CD14-positive monocyte (primary cell): ENCODE results near the gene SRD5A3. TPM values are rescaled to one million over a fixed set of nuclear protein-coding genes. Genes with fewer than 3 reads are reported as not detected.

Experiments
- DNase-seq, 3 donors: peaks; one replicate each; pipeline ENCODE4 v3.0.0-alpha.2; 2011 to 2022
- H2AFZ ChIP-seq: 2 replicates; pipeline ENCODE4 v1.6.0; 2012; ENCODE audit warnings: mild to moderate bottlenecking, low read depth, low read length, inconsistent platforms; ENCODE audit not compliant: insufficient read depth, poor library complexity, severe bottlenecking
- H3K27ac ChIP-seq, 2 donors: 1 replicate in 1 of 2; 2 replicates in 1 of 2; pipeline ENCODE4 v1.5.1; 2012 to 2013; ENCODE audit warnings: low read length in 2 of 2, control low read depth in 1 of 2, inconsistent platforms in 1 of 2, low read depth in 1 of 2, mild to moderate bottlenecking in 1 of 2
- H3K27me3 ChIP-seq, 2 donors: one replicate each; pipeline versions ENCODE4 v1.6.0 to v1.6.1; 2011 to 2013; ENCODE audit warnings: low read length in 2 of 2; ENCODE audit not compliant: control insufficient read depth in 2 of 2, insufficient read depth in 2 of 2
- H3K36me3 ChIP-seq, 2 donors: replicated peaks in 1 of 2; 1 replicate in 1 of 2; 2 replicates in 1 of 2; pipeline versions ENCODE4 v1.5.1 to v1.6.1; 2012 to 2013; ENCODE audit warnings: low read length in 2 of 2, control low read depth in 1 of 2, inconsistent platforms in 1 of 2, mild to moderate bottlenecking in 1 of 2; ENCODE audit not compliant: insufficient read depth in 2 of 2, control insufficient read depth in 1 of 2
- H3K4me1 ChIP-seq, 2 donors: 1 replicate in 1 of 2; 2 replicates in 1 of 2; pipeline versions ENCODE4 v1.5.1 to v1.6.1; 2012 to 2013; ENCODE audit warnings: low read length in 2 of 2, control low read depth in 1 of 2, inconsistent platforms in 1 of 2, mild to moderate bottlenecking in 1 of 2, moderate library complexity in 1 of 2; ENCODE audit not compliant: insufficient read depth in 2 of 2, control insufficient read depth in 1 of 2
- H3K4me2 ChIP-seq: replicated peaks from 2 replicates; pipeline ENCODE3; 2012; ENCODE audit warnings: low read length, moderate library complexity, mild to moderate bottlenecking; ENCODE audit not compliant: poor library complexity, severe bottlenecking; ENCODE audit errors: extremely low read depth
- H3K4me3 ChIP-seq, 3 experiments: fragments of 200-600 bp in 1 of 3; sonication (generic) in 1 of 3; replicated peaks in 1 of 3; 1 replicate in 2 of 3; 2 replicates in 1 of 3; pipeline ENCODE4 v1.5.1; 2011 to 2013; ENCODE audit warnings: low read length in 3 of 3, mild to moderate bottlenecking in 3 of 3, control low read depth in 2 of 3, low read depth in 2 of 3, inconsistent platforms in 1 of 3, moderate library complexity in 1 of 3
- H3K79me2 ChIP-seq: 2 replicates; pipeline ENCODE4 v1.6.0; 2012; ENCODE audit warnings: mild to moderate bottlenecking, control low read depth, inconsistent platforms, low read length, moderate library complexity; ENCODE audit not compliant: insufficient read depth
- H3K9ac ChIP-seq: 2 replicates; pipeline ENCODE4 v1.6.0; 2017; ENCODE audit warnings: low read length, mild to moderate bottlenecking; ENCODE audit not compliant: insufficient read depth, poor library complexity, severe bottlenecking
- H3K9me3 ChIP-seq, 2 donors: replicated peaks in 1 of 2; 1 replicate in 1 of 2; 2 replicates in 1 of 2; pipeline versions ENCODE4 v1.5.1 to v1.6.1; 2012 to 2013; ENCODE audit warnings: low read length in 2 of 2, control low read depth in 1 of 2; ENCODE audit not compliant: control insufficient read depth in 1 of 2, insufficient read depth in 1 of 2
- H4K20me1 ChIP-seq: 2 replicates; pipeline ENCODE4 v1.6.0; 2012; ENCODE audit warnings: mild to moderate bottlenecking, low read length, control low read depth, moderate library complexity; ENCODE audit not compliant: insufficient read depth
- H3K27ac Mint-ChIP-seq, 7 donors: one replicate each; pipeline ENCODE4 v1.8.0; 2020; ENCODE audit warnings: mild to moderate bottlenecking in 7 of 7, mixed read lengths in 7 of 7, moderate library complexity in 6 of 7, inconsistent platforms in 2 of 7
- H3K27me3 Mint-ChIP-seq, 3 donors: one replicate each; pipeline ENCODE4 v1.8.0; 2021 to 2022; ENCODE audit warnings: low read depth in 3 of 3, mild to moderate bottlenecking in 3 of 3, mixed read lengths in 3 of 3, moderate library complexity in 3 of 3, inconsistent platforms in 1 of 3
- H3K36me3 Mint-ChIP-seq, 2 donors: one replicate each; pipeline ENCODE4 v1.8.0; 2020; ENCODE audit warnings: mixed read lengths in 2 of 2, inconsistent platforms in 1 of 2, mild to moderate bottlenecking in 1 of 2
- H3K4me1 Mint-ChIP-seq: one replicate; pipeline ENCODE4 v1.8.0; 2020; ENCODE audit warnings: mild to moderate bottlenecking, mixed read lengths
- H3K4me3 Mint-ChIP-seq, 2 donors: one replicate each; pipeline ENCODE4 v1.8.0; 2020; ENCODE audit warnings: mild to moderate bottlenecking in 2 of 2, mixed read lengths in 2 of 2, moderate library complexity in 1 of 2
- H3K9me3 Mint-ChIP-seq, 7 donors: one replicate each; pipeline ENCODE4 v1.8.0; 2020 to 2022; ENCODE audit warnings: mixed read lengths in 7 of 7, mild to moderate bottlenecking in 6 of 7, moderate library complexity in 6 of 7, inconsistent platforms in 2 of 7
- WGBS: methylation state at CpG from one replicate; pipeline ENCODE4 v1.1.5; 2013; ENCODE audit warnings: missing lambda C conversion rate; ENCODE audit not compliant: insufficient coverage; 5-methylcytosine and 5-hydroxymethylcytosine counted together
- intact Hi-C, 2 donors: fragments of 100-400 bp; cut with micrococcal nuclease; formaldehyde crosslinking; loops; one replicate each; pipeline versions ENCODE4 v1.15.0 to v1.15.1; 2023
- polyA plus RNA-seq, 3 donors: library from polyadenylated mRNA; depleted of rRNA in 1 of 3; unstranded in 2 of 3; stranded (reverse) in 1 of 3; fragments of 300-500 nt in 2 of 3; fragments of >200 nt in 1 of 3; fragmentation: Illumina TruSeq in 2 of 3; gene quantifications; 1 replicate in 2 of 3; 2 replicates in 1 of 3; pipeline ENCODE4 v1.2.3, GENCODE V29; 2012 to 2021
- TF ChIP-seq, protein P1 (sequence below): fragments of 200-600 bp; IDR thresholded peaks from one replicate; pipeline ENCODE4 v1.8.0; 2022; ENCODE audit warnings: antibody characterized with exemption, mild to moderate bottlenecking

SRD5A3 gene
- polyA plus RNA-seq, 3 donors, result 5.9 to 26.2 (median 16.2) TPM

DNA sequence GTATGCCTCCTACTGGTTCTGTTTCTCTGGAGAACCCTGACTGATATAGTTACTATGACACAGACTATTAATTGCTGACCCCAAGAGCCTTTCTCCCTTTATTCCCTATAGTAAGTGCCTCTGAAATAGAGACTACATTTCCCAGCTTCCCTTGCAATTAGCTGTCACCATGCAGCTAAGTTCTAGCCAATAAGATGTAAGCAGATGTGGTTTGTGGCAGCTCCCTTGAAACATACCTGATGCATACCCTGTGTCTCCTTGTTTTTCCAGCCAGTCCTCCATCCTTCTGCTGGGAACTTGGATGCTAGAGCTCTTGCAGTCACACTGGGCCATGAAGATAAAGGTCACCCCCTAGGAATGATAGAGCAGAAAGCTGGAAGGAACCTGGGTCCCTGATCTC lies 40.0 kb downstream of the SRD5A3 start:
- no peaks in the 10 kb centered on the region for H3K36me3 Mint-ChIP-seq
- no peak overlapping the region for H3K27ac Mint-ChIP-seq
- Histone ChIP-seq H3K9me3 (no peaks in the 10 kb centered on the region), H3K9ac (no peak overlapping the region), H3K27ac (no peak overlapping the region), H2AFZ (no peak overlapping the region), H4K20me1 (no peaks in the 10 kb centered on the region), H3K4me3 (no peak overlapping the region), H3K79me2 (no peaks in the 10 kb centered on the region), H3K4me2 (no peak overlapping the region), H3K27me3 (no peaks in the 10 kb centered on the region), H3K36me3 (no peaks in the 10 kb centered on the region), H3K4me1 (no peaks in the 10 kb centered on the region)
- H3K9me3 Mint-ChIP-seq, result peaks cover 0 to 2% (median 0%) of the 10 kb centered on the region in 7 donors
- TF ChIP-seq, protein P1, sequence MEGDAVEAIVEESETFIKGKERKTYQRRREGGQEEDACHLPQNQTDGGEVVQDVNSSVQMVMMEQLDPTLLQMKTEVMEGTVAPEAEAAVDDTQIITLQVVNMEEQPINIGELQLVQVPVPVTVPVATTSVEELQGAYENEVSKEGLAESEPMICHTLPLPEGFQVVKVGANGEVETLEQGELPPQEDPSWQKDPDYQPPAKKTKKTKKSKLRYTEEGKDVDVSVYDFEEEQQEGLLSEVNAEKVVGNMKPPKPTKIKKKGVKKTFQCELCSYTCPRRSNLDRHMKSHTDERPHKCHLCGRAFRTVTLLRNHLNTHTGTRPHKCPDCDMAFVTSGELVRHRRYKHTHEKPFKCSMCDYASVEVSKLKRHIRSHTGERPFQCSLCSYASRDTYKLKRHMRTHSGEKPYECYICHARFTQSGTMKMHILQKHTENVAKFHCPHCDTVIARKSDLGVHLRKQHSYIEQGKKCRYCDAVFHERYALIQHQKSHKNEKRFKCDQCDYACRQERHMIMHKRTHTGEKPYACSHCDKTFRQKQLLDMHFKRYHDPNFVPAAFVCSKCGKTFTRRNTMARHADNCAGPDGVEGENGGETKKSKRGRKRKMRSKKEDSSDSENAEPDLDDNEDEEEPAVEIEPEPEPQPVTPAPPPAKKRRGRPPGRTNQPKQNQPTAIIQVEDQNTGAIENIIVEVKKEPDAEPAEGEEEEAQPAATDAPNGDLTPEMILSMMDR, result no peak
- peak in 2 of 3 donors; percentile 22 to 30 for DNase-seq
- H3K4me1 Mint-ChIP-seq, result peaks cover 2% of the 10 kb centered on the region
- H3K4me3 Mint-ChIP-seq, result no peak overlapping the region
- intact Hi-C loops, result no loop called here
- H3K27me3 Mint-ChIP-seq, result peaks cover under 1 to 2% (median 1%) of the 10 kb centered on the region in 3 donors

DNA sequence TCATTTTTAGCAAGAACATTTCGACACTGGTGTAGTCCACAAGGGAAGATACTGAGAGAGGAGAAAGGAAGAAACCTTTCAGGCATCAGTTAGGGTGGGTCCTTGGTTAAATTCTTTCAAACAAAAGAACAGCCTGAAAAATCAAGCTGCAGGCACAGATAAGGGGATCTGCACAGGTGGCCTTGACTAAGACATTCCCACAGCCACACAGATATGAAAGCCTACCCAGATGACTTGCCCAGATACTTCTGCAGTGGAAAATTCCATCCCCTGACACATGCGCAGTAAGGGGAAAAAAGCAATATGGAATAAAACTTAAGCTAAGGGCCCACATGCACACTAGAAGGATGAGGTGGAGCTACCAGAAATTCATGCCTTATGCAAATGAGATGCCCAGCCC lies 40.8 kb downstream of the SRD5A3 start:
- H3K4me2 ChIP-seq, result no peak overlapping the region
- H3K4me3 Mint-ChIP-seq, result no peak overlapping the region

More for the DNA sequence above, 40.8 kb downstream of the SRD5A3 start:
- no peak overlapping the region for H3K27ac ChIP-seq
- no peak for DNase-seq
- H3K36me3 Mint-ChIP-seq, result no peaks in the 10 kb centered on the region
- peaks cover 0 to 2% (median 0%) of the 10 kb centered on the region in 7 donors for H3K9me3 Mint-ChIP-seq
- peaks cover 2% of the 10 kb centered on the region for H3K4me1 Mint-ChIP-seq
- H3K9me3 ChIP-seq, result no peaks in the 10 kb centered on the region
- H3K9ac ChIP-seq, result no peak overlapping the region
- intact Hi-C loops, result no loop called here
- no peak overlapping the region for H3K4me3 ChIP-seq
- H3K79me2 ChIP-seq, result no peaks in the 10 kb centered on the region
- H3K27ac Mint-ChIP-seq, result no peak overlapping the region
- H3K4me1 ChIP-seq, result no peaks in the 10 kb centered on the region
- peaks cover 1 to 2% (median 2%) of the 10 kb centered on the region in 3 donors for H3K27me3 Mint-ChIP-seq
- WGBS, result no CpG with 5 or more reads among the region's 2 CpGs
- H4K20me1 ChIP-seq, result no peaks in the 10 kb centered on the region
- no peaks in the 10 kb centered on the region for H3K27me3 ChIP-seq
- no peaks in the 10 kb centered on the region for H3K36me3 ChIP-seq
- TF ChIP-seq, protein P1, result no peak
- H2AFZ ChIP-seq, result no peak overlapping the region
